HK-2 (cell line): ENCODE measurements around the gene CYB561D1.
A peak's percentile ranks its signal among the peaks of the same experiment; 100 is the strongest.

Source experiments
- DNase-seq: peaks from one replicate; pipeline ENCODE4 v3.0.0-alpha.2; 2018; ENCODE audit not compliant: unreplicated experiment

Gene CYB561D1

DNA sequence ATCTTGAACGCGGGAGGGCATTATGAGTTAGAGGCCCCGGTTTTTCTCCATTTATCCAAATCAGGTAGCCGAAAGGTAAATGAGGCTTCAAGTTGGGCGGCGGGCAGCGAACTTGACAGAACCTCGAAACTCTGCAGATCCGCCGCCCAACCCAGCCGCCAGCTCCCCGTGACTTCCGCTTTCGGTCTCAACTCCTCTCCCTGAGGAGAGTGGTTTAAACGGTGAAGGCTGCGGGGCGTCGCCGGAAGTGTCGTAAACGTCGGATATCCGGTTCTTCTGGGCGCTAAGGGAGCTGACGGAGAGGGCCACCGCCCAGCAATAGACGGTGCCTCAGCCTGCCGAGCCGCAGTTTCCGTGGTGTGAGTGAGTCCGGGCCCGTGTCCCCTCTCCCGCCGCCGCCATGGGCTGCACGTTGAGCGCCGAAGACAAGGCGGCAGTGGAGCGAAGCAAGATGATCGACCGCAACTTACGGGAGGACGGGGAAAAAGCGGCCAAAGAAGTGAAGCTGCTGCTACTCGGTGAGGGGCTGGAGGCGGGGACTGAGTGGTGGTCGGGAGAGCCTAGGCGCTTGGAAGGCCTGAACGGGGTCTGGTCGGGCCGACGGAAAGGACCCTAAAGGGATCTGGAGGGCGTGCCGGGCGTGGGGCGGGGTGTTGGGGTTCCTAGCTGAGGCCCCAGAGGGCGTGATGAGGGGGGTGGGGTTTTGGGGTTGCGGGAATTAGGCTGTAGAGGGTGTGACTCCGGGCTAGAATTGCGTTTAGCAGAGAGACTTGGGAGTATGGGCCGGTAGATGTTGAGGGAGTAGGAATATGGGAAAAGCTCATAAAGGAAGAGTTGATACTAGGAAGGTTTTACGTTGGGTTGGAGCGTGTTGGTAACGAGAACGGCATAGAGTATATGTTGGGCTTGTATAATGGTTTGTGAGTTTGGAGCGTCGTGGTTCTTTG, 54.7 kb downstream of the CYB561D1 start, which contains the start of gene GNAI3:
Gene GNAI3, plus strand, starts transcription at position 295 of the 947 bp plus-strand sequence. Its CDS starts 106 bp downstream, at position 401.
- DNase-seq = peak; percentile 93
